KMS-11 (cell line): Measurements from ENCODE around the gene SUMO2.

Experiments
- H2AFZ ChIP-seq: fragments of 200-600 bp; sonication (generic); 2 replicates; pipeline ENCODE4 v1.6.1; 2016; ENCODE audit warnings: antibody characterized with exemption, mixed run types, low read depth
- H3K27ac ChIP-seq: fragments of 200-600 bp; sonication (generic); 2 replicates; pipeline ENCODE4 v1.6.1; 2016; ENCODE audit warnings: mild to moderate bottlenecking, mixed run types
- H3K27me3 ChIP-seq: fragments of 200-600 bp; sonication (generic); 2 replicates; pipeline ENCODE4 v1.6.1; 2017; ENCODE audit warnings: mild to moderate bottlenecking, low read depth, mixed run types, moderate library complexity; ENCODE audit not compliant: insufficient read depth
- H3K36me3 ChIP-seq: fragments of 200-600 bp; sonication (generic); 2 replicates; pipeline ENCODE4 v1.6.1; 2017; ENCODE audit warnings: mild to moderate bottlenecking, mixed run types; ENCODE audit not compliant: insufficient read depth
- H3K4me1 ChIP-seq: fragments of 200-600 bp; sonication (generic); 2 replicates; pipeline ENCODE4 v1.6.1; 2016; ENCODE audit warnings: mild to moderate bottlenecking, low read depth, mixed run types; ENCODE audit not compliant: poor library complexity, severe bottlenecking
- H3K4me2 ChIP-seq: fragments of 200-600 bp; sonication (generic); 2 replicates; pipeline ENCODE4 v1.7.0; 2016; ENCODE audit warnings: mild to moderate bottlenecking, mixed run types
- H3K4me3 ChIP-seq: fragments of 200-600 bp; sonication (generic); IDR thresholded peaks from 2 replicates; pipeline ENCODE4 v1.6.1; 2017; ENCODE audit warnings: low read depth, low read length, mixed read lengths; ENCODE audit not compliant: insufficient read depth
- H3K79me2 ChIP-seq: fragments of 200-600 bp; sonication (generic); 2 replicates; pipeline ENCODE4 v1.6.1; 2016; ENCODE audit warnings: low read depth, mixed run types; ENCODE audit not compliant: insufficient read depth
- H3K9ac ChIP-seq: fragments of 200-600 bp; sonication (generic); 2 replicates; pipeline ENCODE4 v1.6.1; 2016; ENCODE audit warnings: mild to moderate bottlenecking, mixed run types
- H4K20me1 ChIP-seq: fragments of 200-600 bp; sonication (generic); 2 replicates; pipeline ENCODE4 v1.6.1; 2016; ENCODE audit warnings: mild to moderate bottlenecking, mixed run types; ENCODE audit not compliant: insufficient read depth
- TF ChIP-seq, protein P1 (sequence below): fragments of 200-600 bp; sonication (generic); conservative IDR thresholded peaks from 2 replicates; pipeline ENCODE4 v1.6.1; 2017; ENCODE audit warnings: low read depth, mild to moderate bottlenecking, antibody characterized with exemption, low read length, moderate library complexity, mixed read lengths

Gene SUMO2

DNA sequence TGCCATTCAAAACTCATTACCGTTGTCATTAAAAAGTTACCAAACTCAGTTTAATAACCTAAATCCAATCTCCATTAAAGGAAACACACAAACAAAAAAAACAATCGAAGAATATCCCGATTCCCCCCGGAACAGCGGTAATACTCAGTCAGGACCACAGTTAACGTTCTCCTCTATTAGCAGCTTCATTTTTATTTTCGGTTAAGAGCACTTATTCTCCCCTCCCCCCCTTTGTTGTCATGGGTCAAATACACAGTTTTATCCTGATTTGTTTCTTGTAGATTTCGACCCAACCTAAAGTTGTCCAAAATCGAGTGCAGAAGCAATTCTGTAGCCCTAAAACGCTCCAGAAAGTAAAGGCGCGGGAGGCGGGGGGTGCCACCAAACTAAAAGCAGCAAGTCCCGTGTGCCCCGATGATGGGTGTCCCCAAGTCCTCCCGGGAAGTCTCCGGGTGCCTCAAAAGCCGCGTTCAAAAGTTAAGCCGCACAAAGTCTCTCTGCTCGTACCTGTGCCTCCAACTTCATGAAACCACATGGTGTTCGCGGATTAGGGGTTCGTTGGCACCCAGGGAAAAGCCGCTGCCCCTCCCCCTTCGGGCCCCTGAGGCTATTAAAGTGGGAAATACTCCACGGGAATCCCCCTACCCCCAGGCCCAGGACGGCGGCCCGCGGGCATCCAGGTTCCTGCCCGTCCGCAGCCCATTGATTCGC is 996 bp downstream of the SUMO2 start:
- Histone ChIP-seq H3K4me1 (peaks cover 32% of the 10 kb centered on the region), H2AFZ (peak overlapping the region; percentile 94; the same call in 1 of the 2 replicates), H3K27me3 (no peaks in the 10 kb centered on the region), H3K27ac (peak overlapping the region; percentile 99), H3K9ac (peak overlapping the region; percentile 97), H3K4me2 (peak overlapping the region; percentile 91), H3K36me3 (peaks cover 20% of the 10 kb centered on the region; the same call in 1 of the 2 replicates), H3K79me2 (peaks cover 58% of the 10 kb centered on the region), H4K20me1 (peaks cover 20% of the 10 kb centered on the region), H3K4me3 (no peak overlapping the region)
- TF ChIP-seq, protein P1, sequence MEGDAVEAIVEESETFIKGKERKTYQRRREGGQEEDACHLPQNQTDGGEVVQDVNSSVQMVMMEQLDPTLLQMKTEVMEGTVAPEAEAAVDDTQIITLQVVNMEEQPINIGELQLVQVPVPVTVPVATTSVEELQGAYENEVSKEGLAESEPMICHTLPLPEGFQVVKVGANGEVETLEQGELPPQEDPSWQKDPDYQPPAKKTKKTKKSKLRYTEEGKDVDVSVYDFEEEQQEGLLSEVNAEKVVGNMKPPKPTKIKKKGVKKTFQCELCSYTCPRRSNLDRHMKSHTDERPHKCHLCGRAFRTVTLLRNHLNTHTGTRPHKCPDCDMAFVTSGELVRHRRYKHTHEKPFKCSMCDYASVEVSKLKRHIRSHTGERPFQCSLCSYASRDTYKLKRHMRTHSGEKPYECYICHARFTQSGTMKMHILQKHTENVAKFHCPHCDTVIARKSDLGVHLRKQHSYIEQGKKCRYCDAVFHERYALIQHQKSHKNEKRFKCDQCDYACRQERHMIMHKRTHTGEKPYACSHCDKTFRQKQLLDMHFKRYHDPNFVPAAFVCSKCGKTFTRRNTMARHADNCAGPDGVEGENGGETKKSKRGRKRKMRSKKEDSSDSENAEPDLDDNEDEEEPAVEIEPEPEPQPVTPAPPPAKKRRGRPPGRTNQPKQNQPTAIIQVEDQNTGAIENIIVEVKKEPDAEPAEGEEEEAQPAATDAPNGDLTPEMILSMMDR = no peak

DNA sequence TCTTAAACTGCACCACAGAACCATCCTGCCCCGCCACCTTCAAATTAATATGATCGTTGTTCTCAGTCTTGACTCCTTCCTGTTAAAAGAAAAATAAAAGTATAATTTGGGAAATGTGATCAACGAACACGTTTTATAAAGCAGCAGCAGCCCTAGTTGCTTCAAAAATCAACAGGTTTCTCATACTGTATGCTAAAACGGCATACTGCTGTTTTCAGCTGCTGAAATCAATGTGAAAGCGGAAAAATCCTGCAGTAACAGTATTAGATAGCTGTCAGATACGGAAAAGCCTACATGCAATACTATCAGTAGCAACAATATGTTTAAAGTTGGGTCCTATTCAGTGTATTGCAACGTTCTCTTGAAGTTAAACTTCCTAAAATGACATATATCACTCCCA is 1.6 kb downstream of the SUMO2 start:
- Histone ChIP-seq H3K36me3 (peaks cover 25% of the 10 kb centered on the region; the same call in 1 of the 2 replicates), H3K9ac (peak overlapping the region; percentile 97; the same call in 1 of the 2 replicates), H3K4me1 (peaks cover 32% of the 10 kb centered on the region), H3K27me3 (no peaks in the 10 kb centered on the region), H3K79me2 (peaks cover 65% of the 10 kb centered on the region), H3K4me2 (peak overlapping the region; percentile 91), H3K4me3 (no peak overlapping the region), H4K20me1 (peaks cover 20% of the 10 kb centered on the region), H2AFZ (no peak overlapping the region), H3K27ac (peak overlapping the region; percentile 99; the same call in 1 of the 2 replicates)
- TF ChIP-seq, protein P1 = no peak

DNA sequence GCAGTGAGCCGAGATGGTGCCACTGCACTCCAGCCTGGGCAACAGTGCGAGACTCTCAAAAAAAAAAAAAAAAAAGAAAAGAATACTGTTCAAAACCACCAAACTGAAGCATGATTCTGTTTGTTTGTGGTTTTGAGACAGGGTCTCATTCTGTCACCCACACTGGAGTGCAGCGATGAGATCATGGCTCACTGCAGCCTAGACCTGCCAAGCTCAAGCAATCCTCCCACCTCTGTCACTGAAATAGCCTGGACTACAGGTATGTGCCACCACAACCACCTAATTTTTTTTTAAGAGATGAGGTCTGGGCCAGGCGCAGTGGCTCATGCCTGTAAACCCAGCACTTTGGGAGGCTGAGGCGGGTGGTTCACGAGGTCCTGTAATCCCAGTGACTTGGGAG is 4.3 kb downstream of the SUMO2 start:
- peaks cover 38% of the 10 kb centered on the region for H3K36me3 ChIP-seq

DNA sequence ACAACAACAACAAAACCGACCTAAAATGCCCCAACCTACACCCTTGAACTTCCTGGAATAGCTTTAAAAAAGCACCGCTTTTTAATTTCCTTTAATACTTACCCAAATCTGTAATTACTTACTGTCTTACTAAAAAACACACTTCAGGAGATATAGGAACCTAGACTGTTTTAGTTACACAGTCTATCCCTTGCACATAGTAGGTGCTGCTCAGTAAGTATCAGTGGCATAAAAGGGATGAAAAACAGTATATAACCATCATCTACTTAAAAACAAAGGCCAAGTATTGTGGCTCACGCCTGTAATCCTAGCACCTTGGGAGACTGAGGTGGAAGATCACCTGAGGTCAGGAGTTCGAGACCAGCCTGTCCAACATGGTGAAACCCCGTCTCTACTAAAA is 6.1 kb downstream of the SUMO2 start:
- peaks cover 38% of the 10 kb centered on the region for H3K36me3 ChIP-seq
- H3K4me2 ChIP-seq = no peak overlapping the region
- no peaks in the 10 kb centered on the region for H3K27me3 ChIP-seq
- TF ChIP-seq, protein P1 = no peak
- H3K4me1 ChIP-seq = peaks cover 27% of the 10 kb centered on the region
- peaks cover 94% of the 10 kb centered on the region for H3K79me2 ChIP-seq
- no peak overlapping the region for H3K4me3 ChIP-seq
- no peak overlapping the region for H3K27ac ChIP-seq
- no peak overlapping the region for H3K9ac ChIP-seq
- peaks cover 17% of the 10 kb centered on the region for H4K20me1 ChIP-seq
- H2AFZ ChIP-seq = no peak overlapping the region

More for the DNA sequence above, 4.3 kb downstream of the SUMO2 start:
- Histone ChIP-seq H4K20me1 (peaks cover 20% of the 10 kb centered on the region), H2AFZ (no peak overlapping the region), H3K9ac (no peak overlapping the region), H3K79me2 (peaks cover 91% of the 10 kb centered on the region), H3K4me2 (no peak overlapping the region), H3K27me3 (no peaks in the 10 kb centered on the region), H3K4me3 (no peak overlapping the region), H3K27ac (no peak overlapping the region), H3K4me1 (peaks cover 28% of the 10 kb centered on the region)
- TF ChIP-seq, protein P1 = no peak
